ENCODE data around the gene GRM8.
"Not testable (repeated sequence)": the region's sequence is repeated elsewhere in the genome, so short reads cannot be mapped to it uniquely, and the experiment has no call there.

DNA sequence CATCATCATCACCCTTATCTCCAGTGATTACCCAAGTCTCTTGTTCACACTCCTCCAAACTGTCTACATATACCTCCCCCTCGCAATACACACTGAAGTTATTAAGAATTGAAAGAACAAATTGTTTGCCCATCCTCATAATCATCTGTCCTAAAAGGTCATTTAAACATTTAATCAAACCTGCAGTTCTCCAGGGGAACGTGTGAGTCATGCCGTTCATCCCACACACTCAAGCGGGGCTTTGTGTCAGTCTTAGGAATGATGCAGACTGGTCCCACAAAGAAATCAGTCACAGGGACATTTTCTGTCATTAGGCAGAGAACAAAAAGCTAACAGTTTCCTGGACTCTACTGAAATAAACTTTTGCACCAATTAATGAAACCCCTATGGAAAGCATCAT, 365.2 kb downstream of the GRM8 start:
- TF ChIP-seq POLR2AphosphoS5 (IDR thresholded peaks at IDR 0.05; ENCODE audit: low read depth, low read length); CTCF (IDR thresholded peaks at IDR 0.05); SIN3A (IDR thresholded peaks at IDR 0.05; ENCODE audit: borderline replicate concordance, insufficient read depth, low read depth, low read length); TCF7L2 (IDR thresholded peaks at IDR 0.05; ENCODE audit: low read depth, low read length): not testable (repeated sequence)
- TF ChIP-seq, protein P1, sequence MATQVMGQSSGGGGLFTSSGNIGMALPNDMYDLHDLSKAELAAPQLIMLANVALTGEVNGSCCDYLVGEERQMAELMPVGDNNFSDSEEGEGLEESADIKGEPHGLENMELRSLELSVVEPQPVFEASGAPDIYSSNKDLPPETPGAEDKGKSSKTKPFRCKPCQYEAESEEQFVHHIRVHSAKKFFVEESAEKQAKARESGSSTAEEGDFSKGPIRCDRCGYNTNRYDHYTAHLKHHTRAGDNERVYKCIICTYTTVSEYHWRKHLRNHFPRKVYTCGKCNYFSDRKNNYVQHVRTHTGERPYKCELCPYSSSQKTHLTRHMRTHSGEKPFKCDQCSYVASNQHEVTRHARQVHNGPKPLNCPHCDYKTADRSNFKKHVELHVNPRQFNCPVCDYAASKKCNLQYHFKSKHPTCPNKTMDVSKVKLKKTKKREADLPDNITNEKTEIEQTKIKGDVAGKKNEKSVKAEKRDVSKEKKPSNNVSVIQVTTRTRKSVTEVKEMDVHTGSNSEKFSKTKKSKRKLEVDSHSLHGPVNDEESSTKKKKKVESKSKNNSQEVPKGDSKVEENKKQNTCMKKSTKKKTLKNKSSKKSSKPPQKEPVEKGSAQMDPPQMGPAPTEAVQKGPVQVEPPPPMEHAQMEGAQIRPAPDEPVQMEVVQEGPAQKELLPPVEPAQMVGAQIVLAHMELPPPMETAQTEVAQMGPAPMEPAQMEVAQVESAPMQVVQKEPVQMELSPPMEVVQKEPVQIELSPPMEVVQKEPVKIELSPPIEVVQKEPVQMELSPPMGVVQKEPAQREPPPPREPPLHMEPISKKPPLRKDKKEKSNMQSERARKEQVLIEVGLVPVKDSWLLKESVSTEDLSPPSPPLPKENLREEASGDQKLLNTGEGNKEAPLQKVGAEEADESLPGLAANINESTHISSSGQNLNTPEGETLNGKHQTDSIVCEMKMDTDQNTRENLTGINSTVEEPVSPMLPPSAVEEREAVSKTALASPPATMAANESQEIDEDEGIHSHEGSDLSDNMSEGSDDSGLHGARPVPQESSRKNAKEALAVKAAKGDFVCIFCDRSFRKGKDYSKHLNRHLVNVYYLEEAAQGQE (IDR thresholded peaks at IDR 0.05; ENCODE audit: insufficient read depth in 1 of 2, low read depth in 2 of 2, low read length in 1 of 2) = not testable (repeated sequence)
